22Rv1 (cell line): ENCODE results near the gene LDLRAD4.

Source experiments
- ZFX ChIP-seq: fragments of 450-650 bp; IDR thresholded peaks from 2 replicates; pipeline ENCODE4 v1.6.1; 2017; ENCODE audit warnings: antibody characterized with exemption, borderline replicate concordance
- TF ChIP-seq, protein P1 (sequence below): fragments of 450-650 bp; IDR thresholded peaks from 2 replicates; pipeline ENCODE4 v1.5.1; 2017; ENCODE audit warnings: mild to moderate bottlenecking

DNA sequence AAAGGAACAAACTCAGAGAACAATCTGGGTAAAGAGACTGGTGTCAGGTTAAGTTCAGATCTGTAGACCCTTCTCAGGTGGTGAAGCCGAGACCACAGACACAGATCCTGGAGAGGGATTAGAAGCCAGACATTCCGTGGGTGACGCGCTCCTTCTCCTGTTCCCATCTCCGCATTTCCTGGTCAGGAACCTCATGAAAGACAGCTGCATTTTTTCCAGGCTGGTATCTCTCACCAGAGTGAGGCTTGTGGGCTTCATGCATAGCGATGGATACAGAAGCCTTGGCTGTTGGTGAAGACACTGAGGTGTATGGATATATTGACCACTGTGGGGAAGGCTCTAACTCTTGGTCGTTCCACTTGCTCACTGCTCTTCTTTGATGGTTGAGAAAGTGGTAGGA, 355.2 kb downstream of the LDLRAD4 start:
- TF ChIP-seq, protein P1, sequence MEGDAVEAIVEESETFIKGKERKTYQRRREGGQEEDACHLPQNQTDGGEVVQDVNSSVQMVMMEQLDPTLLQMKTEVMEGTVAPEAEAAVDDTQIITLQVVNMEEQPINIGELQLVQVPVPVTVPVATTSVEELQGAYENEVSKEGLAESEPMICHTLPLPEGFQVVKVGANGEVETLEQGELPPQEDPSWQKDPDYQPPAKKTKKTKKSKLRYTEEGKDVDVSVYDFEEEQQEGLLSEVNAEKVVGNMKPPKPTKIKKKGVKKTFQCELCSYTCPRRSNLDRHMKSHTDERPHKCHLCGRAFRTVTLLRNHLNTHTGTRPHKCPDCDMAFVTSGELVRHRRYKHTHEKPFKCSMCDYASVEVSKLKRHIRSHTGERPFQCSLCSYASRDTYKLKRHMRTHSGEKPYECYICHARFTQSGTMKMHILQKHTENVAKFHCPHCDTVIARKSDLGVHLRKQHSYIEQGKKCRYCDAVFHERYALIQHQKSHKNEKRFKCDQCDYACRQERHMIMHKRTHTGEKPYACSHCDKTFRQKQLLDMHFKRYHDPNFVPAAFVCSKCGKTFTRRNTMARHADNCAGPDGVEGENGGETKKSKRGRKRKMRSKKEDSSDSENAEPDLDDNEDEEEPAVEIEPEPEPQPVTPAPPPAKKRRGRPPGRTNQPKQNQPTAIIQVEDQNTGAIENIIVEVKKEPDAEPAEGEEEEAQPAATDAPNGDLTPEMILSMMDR: no peak
- no peak for TF ChIP-seq ZFX
